Measurements from ENCODE around the gene APBB2. TPM values are rescaled to one million over a fixed set of nuclear protein-coding genes. Genes with fewer than 3 reads are reported as not detected.

The APBB2 gene
- total and polyA plus RNA-seq, 2 of the 8 experiments (the other 6 are each of a cell fraction or from before 2014, with no cell fraction given) = 58.7 to 59.4 TPM

- TF ChIP-seq, protein P1, sequence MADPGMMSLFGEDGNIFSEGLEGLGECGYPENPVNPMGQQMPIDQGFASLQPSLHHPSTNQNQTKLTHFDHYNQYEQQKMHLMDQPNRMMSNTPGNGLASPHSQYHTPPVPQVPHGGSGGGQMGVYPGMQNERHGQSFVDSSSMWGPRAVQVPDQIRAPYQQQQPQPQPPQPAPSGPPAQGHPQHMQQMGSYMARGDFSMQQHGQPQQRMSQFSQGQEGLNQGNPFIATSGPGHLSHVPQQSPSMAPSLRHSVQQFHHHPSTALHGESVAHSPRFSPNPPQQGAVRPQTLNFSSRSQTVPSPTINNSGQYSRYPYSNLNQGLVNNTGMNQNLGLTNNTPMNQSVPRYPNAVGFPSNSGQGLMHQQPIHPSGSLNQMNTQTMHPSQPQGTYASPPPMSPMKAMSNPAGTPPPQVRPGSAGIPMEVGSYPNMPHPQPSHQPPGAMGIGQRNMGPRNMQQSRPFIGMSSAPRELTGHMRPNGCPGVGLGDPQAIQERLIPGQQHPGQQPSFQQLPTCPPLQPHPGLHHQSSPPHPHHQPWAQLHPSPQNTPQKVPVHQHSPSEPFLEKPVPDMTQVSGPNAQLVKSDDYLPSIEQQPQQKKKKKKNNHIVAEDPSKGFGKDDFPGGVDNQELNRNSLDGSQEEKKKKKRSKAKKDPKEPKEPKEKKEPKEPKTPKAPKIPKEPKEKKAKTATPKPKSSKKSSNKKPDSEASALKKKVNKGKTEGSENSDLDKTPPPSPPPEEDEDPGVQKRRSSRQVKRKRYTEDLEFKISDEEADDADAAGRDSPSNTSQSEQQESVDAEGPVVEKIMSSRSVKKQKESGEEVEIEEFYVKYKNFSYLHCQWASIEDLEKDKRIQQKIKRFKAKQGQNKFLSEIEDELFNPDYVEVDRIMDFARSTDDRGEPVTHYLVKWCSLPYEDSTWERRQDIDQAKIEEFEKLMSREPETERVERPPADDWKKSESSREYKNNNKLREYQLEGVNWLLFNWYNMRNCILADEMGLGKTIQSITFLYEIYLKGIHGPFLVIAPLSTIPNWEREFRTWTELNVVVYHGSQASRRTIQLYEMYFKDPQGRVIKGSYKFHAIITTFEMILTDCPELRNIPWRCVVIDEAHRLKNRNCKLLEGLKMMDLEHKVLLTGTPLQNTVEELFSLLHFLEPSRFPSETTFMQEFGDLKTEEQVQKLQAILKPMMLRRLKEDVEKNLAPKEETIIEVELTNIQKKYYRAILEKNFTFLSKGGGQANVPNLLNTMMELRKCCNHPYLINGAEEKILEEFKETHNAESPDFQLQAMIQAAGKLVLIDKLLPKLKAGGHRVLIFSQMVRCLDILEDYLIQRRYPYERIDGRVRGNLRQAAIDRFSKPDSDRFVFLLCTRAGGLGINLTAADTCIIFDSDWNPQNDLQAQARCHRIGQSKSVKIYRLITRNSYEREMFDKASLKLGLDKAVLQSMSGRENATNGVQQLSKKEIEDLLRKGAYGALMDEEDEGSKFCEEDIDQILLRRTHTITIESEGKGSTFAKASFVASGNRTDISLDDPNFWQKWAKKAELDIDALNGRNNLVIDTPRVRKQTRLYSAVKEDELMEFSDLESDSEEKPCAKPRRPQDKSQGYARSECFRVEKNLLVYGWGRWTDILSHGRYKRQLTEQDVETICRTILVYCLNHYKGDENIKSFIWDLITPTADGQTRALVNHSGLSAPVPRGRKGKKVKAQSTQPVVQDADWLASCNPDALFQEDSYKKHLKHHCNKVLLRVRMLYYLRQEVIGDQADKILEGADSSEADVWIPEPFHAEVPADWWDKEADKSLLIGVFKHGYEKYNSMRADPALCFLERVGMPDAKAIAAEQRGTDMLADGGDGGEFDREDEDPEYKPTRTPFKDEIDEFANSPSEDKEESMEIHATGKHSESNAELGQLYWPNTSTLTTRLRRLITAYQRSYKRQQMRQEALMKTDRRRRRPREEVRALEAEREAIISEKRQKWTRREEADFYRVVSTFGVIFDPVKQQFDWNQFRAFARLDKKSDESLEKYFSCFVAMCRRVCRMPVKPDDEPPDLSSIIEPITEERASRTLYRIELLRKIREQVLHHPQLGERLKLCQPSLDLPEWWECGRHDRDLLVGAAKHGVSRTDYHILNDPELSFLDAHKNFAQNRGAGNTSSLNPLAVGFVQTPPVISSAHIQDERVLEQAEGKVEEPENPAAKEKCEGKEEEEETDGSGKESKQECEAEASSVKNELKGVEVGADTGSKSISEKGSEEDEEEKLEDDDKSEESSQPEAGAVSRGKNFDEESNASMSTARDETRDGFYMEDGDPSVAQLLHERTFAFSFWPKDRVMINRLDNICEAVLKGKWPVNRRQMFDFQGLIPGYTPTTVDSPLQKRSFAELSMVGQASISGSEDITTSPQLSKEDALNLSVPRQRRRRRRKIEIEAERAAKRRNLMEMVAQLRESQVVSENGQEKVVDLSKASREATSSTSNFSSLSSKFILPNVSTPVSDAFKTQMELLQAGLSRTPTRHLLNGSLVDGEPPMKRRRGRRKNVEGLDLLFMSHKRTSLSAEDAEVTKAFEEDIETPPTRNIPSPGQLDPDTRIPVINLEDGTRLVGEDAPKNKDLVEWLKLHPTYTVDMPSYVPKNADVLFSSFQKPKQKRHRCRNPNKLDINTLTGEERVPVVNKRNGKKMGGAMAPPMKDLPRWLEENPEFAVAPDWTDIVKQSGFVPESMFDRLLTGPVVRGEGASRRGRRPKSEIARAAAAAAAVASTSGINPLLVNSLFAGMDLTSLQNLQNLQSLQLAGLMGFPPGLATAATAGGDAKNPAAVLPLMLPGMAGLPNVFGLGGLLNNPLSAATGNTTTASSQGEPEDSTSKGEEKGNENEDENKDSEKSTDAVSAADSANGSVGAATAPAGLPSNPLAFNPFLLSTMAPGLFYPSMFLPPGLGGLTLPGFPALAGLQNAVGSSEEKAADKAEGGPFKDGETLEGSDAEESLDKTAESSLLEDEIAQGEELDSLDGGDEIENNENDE (IDR thresholded peaks at IDR 0.05; ENCODE audit: insufficient replicate concordance, low read length) = no peak
- TF ChIP-seq SUZ12 (IDR thresholded peaks at IDR 0.05; ENCODE audit: low read length) = no peak
- no peak for TF ChIP-seq TCF12 (IDR thresholded peaks at IDR 0.05; ENCODE audit: low read depth, low read length)
- TF ChIP-seq, protein P2, sequence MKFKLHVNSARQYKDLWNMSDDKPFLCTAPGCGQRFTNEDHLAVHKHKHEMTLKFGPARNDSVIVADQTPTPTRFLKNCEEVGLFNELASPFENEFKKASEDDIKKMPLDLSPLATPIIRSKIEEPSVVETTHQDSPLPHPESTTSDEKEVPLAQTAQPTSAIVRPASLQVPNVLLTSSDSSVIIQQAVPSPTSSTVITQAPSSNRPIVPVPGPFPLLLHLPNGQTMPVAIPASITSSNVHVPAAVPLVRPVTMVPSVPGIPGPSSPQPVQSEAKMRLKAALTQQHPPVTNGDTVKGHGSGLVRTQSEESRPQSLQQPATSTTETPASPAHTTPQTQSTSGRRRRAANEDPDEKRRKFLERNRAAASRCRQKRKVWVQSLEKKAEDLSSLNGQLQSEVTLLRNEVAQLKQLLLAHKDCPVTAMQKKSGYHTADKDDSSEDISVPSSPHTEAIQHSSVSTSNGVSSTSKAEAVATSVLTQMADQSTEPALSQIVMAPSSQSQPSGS (IDR thresholded peaks at IDR 0.05; ENCODE audit: low read length) = no peak
- TF ChIP-seq ZNF274 (IDR thresholded peaks at IDR 0.05; ENCODE audit: borderline replicate concordance, extremely low read depth, low read length) = no peak
- no peak for TF ChIP-seq SP2 (IDR thresholded peaks at IDR 0.05; ENCODE audit: low read length)
- no peak for TF ChIP-seq HDAC2 (IDR thresholded peaks at IDR 0.05; ENCODE audit: borderline replicate concordance in 1 of 2, low read depth in 2 of 2, low read length in 2 of 2)
- no peak for TF ChIP-seq POLR2A (IDR thresholded peaks at IDR 0.05; ENCODE audit: control extremely low read depth in 1 of 2, low read depth in 2 of 2, low read length in 2 of 2)
- TF ChIP-seq SP4 (IDR thresholded peaks at IDR 0.05; ENCODE audit: low read length) = no peak
These were observed 224.0 kb downstream of the APBB2 start (continued) for GRCh38 chr4:40990236-40990898.

All from H1 (cell line).